Colon (tissue), 2 donors: ENCODE data around the gene ACAN.

Source experiments
- FAIRE-seq: peaks from 2 replicates; lab custom pipeline; 2012; peaks lifted over from hg19 to GRCh38; lab: Jason Lieb, UNC
- donor health status: control.
- donor health status: control.

The ACAN gene

GRCh38 chr15:88802250-88802990, 816 bp upstream of the ACAN start:
- no peak for FAIRE-seq

- FAIRE-seq, result no peak
These were observed 320 bp upstream of the ACAN start for GRCh38 chr15:88802991-88803240.

GRCh38 chr15:88803920-88804247, 648 bp downstream of the ACAN start:
- FAIRE-seq, result no peak

- no peak for FAIRE-seq
These were observed 1.0 kb downstream of the ACAN start for GRCh38 chr15:88804257-88804656.

- no peak for FAIRE-seq
These were observed 2.0 kb downstream of the ACAN start for GRCh38 chr15:88805031-88805780.

- FAIRE-seq, result no peak
These were observed 7.2 kb downstream of the ACAN start for GRCh38 chr15:88810446-88810845.

- no peak for FAIRE-seq
These were observed 8.9 kb downstream of the ACAN start for GRCh38 chr15:88812133-88812532.

- no peak for FAIRE-seq
These were observed 10.7 kb downstream of the ACAN start for GRCh38 chr15:88813960-88814359.

GRCh38 chr15:88814393-88814792, 11.2 kb downstream of the ACAN start:
- no peak for FAIRE-seq

- no peak for FAIRE-seq
These were observed 15.7 kb downstream of the ACAN start for GRCh38 chr15:88818920-88819319.

- no peak for FAIRE-seq
These were observed 18.8 kb downstream of the ACAN start for GRCh38 chr15:88821993-88822392.

GRCh38 chr15:88828791-88829190, 25.6 kb downstream of the ACAN start:
- no peak for FAIRE-seq

- FAIRE-seq, result no peak
These were observed 26.8 kb downstream of the ACAN start for GRCh38 chr15:88830016-88830415.

- no peak for FAIRE-seq
These were observed 29.8 kb downstream of the ACAN start for GRCh38 chr15:88832820-88833730.

- no peak for FAIRE-seq
These were observed 30.5 kb downstream of the ACAN start for GRCh38 chr15:88833731-88834100.

- FAIRE-seq, result no peak
These were observed 31.1 kb downstream of the ACAN start for GRCh38 chr15:88834211-88834812.

GRCh38 chr15:88835119-88835518, 31.9 kb downstream of the ACAN start:
- no peak for FAIRE-seq

GRCh38 chr15:88835646-88836045, 32.4 kb downstream of the ACAN start:
- no peak for FAIRE-seq

GRCh38 chr15:88838667-88839066, 35.4 kb downstream of the ACAN start:
- no peak for FAIRE-seq

- FAIRE-seq, result no peak
These were observed 35.9 kb downstream of the ACAN start for GRCh38 chr15:88839146-88839545.

GRCh38 chr15:88839961-88840360, 36.7 kb downstream of the ACAN start:
- FAIRE-seq, result no peak

- FAIRE-seq, result no peak
These were observed 38.0 kb downstream of the ACAN start for GRCh38 chr15:88841236-88841635.

- no peak for FAIRE-seq
These were observed 38.9 kb downstream of the ACAN start for GRCh38 chr15:88842156-88842555.
